ENCODE results near the gene FLYWCH1. TPM values are rescaled to one million over a fixed set of nuclear protein-coding genes. Genes with fewer than 3 reads are reported as not detected.
"Not testable (repeated sequence)": the region's sequence is repeated elsewhere in the genome, so short reads cannot be mapped to it uniquely, and the experiment has no call there.

Gene FLYWCH1
- total RNA-seq, 1 donor from 2014 or later = 42.9 TPM

GRCh38 chr16:2926650-2926999 is 14.9 kb downstream of the FLYWCH1 start:
- no peak for DNase-seq (ENCODE audit: low read depth)

GRCh38 chr16:2927010-2927646 is 15.4 kb downstream of the FLYWCH1 start:
- peak; percentile 65 for DNase-seq (ENCODE audit: low read depth)

- not testable (repeated sequence) for DNase-seq (ENCODE audit: low read depth)
Observed at GRCh38 chr16:2928151-2928550, 16.4 kb downstream of the FLYWCH1 start.

- no peak for DNase-seq (ENCODE audit: low read depth)
Observed at GRCh38 chr16:2928796-2929195, 17.1 kb downstream of the FLYWCH1 start.

GRCh38 chr16:2929693-2930092 is 18.0 kb downstream of the FLYWCH1 start:
- no peak for DNase-seq (ENCODE audit: low read depth)

- no peak for DNase-seq (ENCODE audit: low read depth)
Observed at GRCh38 chr16:2930236-2930635, 18.5 kb downstream of the FLYWCH1 start.

DNA sequence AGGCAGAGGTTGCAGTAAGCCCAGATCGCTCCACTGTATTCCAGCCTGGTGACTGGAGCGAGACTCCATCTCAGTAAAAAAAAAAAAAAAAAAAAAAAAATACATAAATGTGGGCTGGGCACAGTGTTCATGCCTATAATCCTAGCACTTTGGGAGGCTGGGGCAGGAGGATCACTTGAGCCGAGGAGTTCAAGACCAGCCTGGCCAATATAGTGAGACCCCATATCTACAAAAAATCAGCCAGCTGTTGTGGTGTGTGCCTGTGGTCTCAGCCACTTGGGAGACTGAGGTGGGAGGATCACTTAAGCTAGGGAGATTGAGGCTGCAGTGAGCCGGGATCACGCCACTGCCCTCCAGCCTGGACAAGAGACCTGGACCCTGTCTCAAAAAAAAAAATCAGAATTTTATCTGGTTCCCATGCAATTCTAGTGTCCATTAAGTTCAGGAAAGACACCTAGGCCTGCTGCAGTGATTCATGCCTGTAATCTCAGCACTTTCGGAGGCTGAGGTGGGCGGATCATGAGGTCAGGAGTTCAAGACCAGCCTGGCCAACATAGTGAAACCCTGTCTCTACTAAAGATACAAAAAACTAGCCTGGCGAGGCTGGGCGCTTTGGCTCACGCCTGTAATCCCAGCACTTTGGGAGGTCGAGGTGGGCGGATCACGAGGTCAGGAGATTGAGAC is 19.6 kb downstream of the FLYWCH1 start:
- not testable (repeated sequence) for DNase-seq (ENCODE audit: low read depth)

- no peak for DNase-seq (ENCODE audit: low read depth)
Observed at GRCh38 chr16:2933136-2933535, 21.4 kb downstream of the FLYWCH1 start.

DNA sequence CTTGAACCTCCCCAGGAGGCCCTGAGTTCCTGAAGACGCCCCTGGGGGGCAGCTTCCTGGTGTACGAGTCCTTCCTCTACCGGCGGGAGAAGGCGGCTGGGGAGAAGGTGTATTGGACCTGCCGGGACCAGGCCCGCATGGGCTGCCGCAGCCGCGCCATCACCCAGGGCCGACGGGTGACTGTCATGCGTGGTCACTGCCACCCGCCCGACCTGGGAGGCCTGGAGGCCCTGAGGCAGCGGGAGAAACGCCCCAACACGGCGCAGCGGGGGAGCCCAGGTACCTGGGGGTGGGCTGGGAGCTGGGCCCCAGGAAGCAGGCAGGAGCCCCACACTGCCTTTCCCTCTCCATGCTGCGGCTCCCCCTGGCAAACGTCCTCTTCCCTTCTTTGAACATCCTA is 22.0 kb downstream of the FLYWCH1 start:
- no peak for DNase-seq (ENCODE audit: low read depth)

GRCh38 chr16:2934450-2934849 is 22.7 kb downstream of the FLYWCH1 start:
- DNase-seq (ENCODE audit: low read depth) = no peak

DNA sequence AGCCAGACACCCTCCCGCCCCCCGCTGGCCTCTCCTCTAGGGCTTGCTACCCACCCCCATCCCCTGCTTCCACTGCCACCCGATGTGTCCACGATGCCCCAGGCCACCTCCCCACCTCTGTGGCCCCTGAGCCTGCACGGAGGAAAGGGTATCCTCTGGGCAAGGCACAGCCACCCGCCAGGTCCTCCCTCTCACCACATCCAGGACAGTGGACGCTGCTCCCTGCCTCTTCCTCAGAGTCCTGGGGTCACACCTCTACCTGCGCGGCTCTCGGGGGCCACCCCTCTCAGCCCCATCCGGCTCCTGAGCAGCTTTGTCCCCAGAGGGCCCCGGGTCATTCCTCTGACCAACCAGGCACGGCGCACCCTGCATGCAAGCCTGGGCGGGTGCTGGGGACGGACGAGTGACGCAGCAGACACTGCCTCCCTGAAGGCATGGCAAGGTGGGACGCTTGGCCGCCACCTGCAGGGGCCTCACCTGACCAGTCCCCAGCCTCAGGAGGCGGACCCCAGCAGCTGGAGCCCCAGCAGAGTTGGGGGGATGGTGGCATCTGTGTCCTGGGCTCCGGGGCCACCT is 24.8 kb downstream of the FLYWCH1 start:
- DNase-seq (ENCODE audit: low read depth) = no peak

GRCh38 chr16:2937170-2937569 is 25.4 kb downstream of the FLYWCH1 start:
- no peak for DNase-seq (ENCODE audit: low read depth)

- no peak for DNase-seq (ENCODE audit: low read depth)
Observed at GRCh38 chr16:2938206-2938605, 26.5 kb downstream of the FLYWCH1 start.

GRCh38 chr16:2939968-2940367 is 28.2 kb downstream of the FLYWCH1 start:
- no peak for DNase-seq (ENCODE audit: low read depth)

DNA sequence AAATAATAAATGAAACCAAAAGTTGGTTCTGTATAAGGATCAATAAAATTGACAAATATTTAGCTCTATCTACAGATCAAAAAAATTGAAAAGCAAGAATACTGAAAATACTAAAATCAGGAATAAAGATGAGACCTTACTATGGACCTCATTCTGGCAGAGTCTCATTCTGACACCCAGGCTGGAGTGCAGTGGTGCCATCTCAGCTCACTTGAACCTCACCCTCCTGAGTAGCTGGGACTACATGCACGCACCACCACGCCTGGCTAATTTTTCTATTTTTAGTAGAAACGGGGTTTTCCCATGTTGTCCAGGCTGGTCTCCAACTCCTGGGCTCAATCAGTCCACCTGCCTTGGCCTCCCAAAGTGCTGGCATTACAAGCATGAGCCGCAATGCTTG is 30.3 kb downstream of the FLYWCH1 start:
- DNase-seq (ENCODE audit: low read depth) = no peak

GRCh38 chr16:2943716-2944115 is 32.0 kb downstream of the FLYWCH1 start:
- DNase-seq (ENCODE audit: low read depth) = not testable (repeated sequence)

- no peak for DNase-seq (ENCODE audit: low read depth)
Observed at GRCh38 chr16:2946649-2947048, 34.9 kb downstream of the FLYWCH1 start.

DNA sequence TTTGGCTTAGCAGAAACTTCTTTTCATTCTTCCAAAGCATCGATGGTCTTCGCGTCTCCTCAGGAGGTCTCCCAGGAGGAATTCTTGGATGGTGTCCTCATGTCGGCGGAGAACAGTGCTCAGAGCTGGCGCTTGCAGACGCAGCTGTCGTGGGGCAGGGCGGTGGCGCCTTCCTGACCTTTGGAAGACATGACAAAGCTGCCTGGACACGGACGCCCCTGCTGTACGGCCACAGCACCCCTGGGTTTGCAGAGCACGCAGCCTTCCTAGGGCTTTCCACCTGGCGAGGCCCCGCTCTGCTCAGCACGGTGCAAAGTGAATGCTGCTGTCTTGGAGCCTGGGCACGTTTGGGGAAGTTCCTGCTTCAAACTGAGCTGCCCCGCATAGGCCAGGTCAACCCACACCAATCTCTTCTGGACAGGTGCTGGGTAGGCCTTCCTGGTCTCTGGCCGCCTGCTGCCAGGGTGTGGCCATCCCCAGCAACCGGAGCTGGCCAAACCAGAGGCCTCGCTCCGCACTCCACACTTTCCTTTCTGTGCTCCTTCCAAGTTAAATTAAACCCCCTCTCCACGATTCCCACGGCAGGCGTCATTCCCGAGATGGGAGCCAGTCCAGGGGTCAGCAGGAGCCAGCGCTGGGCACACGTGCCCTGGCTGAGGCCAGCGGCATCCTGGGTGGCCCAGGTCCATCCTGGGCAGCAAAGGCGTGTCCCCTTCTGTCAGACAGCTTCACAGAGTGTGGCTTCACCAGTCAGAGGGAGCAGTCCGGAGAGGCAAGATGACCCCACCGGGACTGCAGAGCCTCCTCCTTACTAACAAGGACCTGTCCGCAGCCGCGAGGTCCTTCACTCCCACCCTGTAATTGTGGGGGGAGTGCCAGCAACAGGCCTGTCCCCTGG is 37.3 kb downstream of the FLYWCH1 start:
- no peak for DNase-seq (ENCODE audit: low read depth)

DNA sequence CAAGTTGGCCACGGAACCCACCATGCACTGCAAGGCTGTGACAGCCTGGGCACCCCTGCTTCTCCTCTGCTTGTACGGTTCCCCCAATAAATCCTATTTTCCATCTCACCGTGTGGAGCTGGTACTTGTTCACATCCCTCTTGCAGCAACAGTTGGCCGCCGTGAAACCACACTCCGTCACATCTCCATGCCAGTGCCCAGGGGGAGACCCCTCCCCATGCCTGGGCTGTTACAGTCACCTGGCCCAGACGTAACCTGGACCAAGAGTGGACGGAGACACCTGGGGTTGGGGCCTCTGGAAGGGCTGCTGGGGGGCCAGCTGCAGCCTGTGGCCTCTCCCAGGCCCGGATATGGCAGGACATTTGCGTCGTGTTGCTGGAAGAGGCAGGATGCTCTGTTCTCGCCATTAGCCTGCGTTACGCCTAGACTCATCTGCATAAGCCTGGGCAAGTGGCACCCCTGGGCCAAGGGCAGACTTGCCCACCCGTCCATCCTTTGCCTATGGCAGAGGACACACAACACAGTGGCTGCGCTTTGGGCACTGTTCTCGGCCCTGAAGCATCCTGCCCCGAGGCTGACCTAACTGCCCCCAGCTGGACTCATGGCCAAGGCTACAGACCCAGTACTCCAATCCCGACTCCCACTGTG is 38.1 kb downstream of the FLYWCH1 start:
- no peak for DNase-seq (ENCODE audit: low read depth)

- no peak for DNase-seq (ENCODE audit: low read depth)
Observed at GRCh38 chr16:2950353-2950724, 38.6 kb downstream of the FLYWCH1 start.

DNA sequence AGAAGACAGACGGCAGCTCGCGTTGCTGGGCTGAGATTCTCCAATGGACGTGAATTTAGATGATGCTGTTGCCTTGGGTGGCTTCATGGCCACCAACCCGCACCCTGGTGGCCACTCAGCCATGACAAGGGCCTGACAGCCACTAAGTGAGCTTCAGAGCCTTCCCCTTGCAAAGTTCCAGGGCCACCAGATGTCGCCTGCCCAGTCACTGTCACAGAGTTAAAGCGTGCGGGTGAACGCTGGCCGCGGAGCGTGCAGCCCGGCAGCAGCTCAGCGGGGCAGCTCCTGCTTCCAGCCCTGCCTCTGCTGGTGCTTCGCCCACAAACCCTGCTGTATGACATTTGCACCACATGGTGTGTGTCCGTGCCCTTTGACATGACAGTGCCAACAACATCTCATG is 39.0 kb downstream of the FLYWCH1 start:
- no peak for DNase-seq (ENCODE audit: low read depth)

DNA sequence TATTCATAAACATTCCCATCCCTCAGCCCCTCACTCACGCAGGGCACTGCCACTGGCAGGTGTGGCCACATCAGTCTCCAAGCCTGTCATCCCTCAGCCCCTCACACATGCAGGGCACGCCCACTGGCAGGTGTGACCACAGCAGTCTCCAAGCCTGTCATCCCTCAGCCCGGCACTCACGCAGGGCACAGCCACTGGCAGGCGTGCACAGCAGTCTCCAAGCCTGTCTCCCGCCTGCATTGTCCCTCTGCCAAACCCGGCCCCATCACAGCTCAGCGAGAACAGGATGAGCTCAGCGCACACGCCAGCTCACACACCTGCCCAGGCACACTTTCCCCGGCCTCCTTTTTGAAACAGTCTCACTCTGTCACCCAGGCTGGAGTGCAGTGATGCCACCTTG is 40.9 kb downstream of the FLYWCH1 start:
- DNase-seq (ENCODE audit: low read depth) = no peak
